ENCODE measurements around the gene ASB10.

The ASB10 gene

DNA sequence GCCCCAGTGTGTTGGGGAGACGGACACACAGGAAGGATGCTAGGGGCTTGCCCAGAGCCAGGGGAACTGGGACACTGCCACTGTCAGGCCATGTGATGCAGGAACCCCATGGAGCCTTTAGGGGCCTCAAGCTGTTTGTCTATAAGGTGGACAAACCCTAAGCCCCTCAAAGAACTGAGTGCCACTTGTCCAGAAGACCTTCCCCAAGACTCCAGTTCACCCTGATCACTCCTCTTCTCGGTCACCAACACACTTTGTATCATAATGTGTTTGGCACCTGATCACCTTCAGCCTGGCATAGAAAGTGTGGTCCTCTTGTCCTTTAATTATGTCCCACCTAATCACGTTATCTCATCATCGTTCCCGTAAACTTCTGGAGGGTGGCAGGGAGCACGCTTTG is 22.5 kb upstream of the ASB10 start:
- no peak for DNase-seq

DNA sequence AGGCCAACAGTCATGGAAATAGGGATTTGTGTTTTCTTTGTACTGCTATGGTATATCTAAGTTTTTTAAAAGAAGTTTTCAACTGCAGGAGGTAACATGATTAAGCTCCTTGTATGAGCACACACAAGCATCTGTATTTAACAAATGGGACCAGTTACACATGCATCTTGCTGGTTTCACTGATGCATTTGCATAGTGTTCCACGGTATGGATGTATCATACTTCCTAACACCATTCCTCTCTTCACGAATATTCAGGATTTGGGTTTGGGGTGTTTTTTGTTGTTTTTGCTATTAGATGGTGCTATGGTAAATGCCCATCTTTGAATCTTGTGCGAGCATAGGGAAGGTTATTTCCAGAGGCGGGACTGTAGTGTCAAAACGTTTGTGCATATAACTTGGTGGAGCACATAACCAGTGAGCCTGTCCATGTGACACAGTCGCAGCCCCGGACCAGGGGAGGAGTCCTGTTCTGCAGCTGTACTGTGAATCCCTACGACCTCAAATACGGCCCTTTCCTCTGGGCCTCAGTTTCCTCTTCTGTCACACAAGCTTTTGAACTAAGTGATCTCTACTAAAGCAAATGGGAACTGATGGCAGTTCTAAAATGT is 21.3 kb upstream of the ASB10 start:
- no peak for DNase-seq

- no peak for DNase-seq
Observed at GRCh38 chr7:151207804-151208203, 20.8 kb upstream of the ASB10 start.

- no peak for DNase-seq
Observed at GRCh38 chr7:151207315-151207714, 20.3 kb upstream of the ASB10 start.

- DNase-seq, result no peak
Observed at GRCh38 chr7:151206914-151207313, 19.9 kb upstream of the ASB10 start.

DNA sequence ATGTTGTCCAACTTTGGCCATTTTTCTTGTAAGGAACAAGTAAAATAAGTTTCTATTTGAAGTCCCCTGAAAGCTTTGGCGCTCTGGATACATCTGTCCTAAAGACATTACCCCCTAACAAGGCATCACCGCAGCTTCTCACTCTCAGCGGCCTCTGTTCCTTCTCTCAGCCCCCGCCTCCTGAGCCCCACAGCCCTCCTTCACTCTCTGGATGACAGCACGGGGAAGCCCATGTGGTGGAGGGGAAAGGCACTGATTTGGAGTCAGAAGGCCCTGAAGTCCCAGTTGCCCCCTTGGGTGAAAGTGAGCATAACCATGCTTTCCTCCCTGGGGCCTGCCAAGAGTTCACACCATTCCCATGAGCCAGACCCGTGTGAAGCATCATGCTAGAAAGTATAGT is 18.7 kb upstream of the ASB10 start:
- DNase-seq, result no peak

DNA sequence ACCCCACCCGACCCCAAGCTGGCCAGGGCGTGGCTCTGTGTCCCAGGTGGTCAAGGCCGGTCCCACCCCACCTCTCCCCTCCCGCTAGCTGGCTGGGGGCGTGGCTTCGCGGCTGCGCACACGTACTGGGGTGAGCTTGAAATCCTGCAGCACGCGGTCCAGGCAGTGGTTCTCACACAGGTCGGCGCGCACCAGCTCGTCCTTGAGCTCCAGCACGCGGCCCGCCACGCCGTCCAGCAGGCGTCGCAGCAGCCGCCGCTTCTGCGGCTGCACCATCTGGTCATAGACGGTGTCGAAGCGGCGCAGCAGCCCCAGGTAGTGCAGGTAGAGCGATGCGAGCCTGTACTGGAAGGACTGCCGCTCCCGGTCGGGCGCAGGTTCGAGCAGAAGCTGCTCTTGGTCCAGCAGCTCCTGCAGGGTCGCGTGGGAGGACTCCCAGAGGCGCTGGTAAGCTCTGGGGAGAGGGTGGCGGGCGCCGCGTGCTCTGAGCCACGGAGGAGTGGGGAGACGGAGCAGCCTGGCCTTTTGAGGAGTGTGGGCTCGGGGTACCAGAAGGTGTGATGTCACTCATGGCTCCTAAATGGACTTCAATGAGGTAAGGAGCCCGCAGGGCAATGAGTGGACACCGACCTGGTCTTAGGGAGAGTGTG is 17.5 kb upstream of the ASB10 start:
- DNase-seq, result no peak

DNA sequence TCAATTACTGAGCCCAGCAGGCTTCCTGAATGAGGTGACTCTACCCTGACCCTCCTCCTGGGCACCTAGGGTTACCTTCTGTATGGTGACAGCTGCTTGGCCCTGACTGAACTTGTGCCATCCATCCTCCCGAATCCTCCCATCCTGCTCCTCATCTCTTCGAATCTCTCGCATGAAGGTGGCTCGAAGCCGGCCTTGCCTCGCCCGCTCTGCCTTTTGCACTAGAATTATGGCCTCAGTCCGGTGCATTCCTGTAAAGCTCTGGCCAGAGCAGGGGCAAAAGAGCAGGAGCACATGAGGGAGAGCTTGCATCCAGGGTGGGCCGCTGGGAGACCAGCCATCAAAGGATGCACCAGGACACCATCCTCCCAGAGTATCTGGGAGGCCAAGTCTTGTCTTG is 15.8 kb upstream of the ASB10 start:
- no peak for DNase-seq

- no peak for DNase-seq
Observed at GRCh38 chr7:151201751-151202150, 14.7 kb upstream of the ASB10 start.

DNA sequence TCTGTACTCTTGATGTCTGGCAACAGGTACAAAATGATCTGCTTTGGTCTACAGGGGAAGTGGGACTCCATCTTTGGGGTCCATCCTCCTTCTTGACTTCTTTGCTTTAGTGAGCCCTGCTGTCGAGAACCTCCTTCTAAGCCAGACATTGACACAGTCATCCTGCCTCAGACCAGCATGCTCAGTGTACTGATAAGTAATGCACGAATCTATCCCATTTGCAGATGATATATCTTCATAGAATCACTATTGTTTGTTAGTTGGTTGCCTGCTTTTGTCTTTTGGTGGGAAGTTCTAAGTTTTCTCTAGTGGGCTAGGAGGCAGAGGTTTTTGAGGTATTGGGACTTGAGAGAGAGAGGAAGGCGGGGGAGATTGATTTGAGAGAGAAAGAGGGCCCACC is 14.3 kb upstream of the ASB10 start:
- no peak for DNase-seq

DNA sequence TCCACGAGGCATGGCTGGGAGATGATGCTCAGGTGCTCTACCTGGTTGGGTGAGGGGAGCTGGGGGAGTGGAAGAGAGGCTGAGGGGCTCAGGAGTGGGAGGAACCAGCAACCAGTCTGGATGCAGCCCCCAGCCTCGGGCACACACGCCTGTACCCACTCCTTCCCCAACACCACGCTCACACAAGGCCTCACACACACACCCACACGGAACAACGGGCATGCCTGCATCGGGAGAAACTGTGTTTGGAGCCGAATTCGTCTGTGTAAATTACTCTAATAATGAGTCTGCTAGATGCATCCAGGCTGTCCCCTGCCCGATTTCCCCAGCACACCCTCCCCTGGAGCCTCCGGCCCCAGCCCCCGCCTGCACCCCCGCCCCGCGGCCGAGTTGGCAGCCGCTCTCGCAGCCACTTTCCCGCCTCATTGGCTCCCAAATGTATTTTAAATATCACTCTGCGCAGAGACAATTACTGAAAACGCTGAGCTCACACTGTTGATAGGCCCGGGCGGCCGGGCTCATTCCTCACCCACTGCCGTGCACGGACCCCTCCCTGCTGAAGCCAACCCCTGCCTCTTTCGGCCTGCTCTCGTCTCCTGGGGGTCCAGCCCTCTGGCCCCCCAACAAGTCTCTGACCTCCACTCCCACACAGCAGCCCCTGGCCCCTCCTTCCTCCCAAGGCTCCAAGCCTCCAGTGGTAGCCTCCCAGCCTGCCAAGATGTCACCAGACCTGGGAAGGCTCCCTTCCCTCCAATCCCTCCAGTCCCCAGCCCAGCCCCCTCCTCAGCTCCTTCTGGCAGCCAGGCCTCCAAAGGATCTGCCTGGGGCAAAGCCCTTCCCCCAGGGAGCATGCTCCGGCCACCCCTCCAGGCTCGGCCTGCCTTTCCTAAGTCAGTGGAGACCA is 12.1 kb upstream of the ASB10 start:
- peak; percentile 58 for DNase-seq

DNA sequence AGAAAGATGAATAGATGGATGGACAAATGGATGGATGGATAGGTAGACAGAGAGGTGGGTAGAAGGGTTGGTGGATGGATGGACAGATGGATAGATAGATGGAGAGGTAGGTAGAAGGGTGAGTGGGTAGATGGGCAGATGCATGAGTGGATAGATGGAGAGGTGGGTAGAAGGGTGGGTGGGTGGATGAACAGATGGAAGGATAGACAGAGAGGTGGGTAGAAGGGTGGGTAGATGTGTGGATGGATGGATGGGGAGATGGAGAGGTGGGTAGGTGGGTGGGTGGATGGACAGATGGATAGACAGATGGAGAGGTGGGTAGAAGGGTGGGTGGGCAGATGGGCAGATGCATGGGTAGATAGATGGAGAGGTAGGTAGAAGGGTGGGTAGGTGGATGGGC is 10.9 kb upstream of the ASB10 start:
- no peak for DNase-seq

- DNase-seq, result no peak
Observed at GRCh38 chr7:151195616-151196450, 8.8 kb upstream of the ASB10 start.

DNA sequence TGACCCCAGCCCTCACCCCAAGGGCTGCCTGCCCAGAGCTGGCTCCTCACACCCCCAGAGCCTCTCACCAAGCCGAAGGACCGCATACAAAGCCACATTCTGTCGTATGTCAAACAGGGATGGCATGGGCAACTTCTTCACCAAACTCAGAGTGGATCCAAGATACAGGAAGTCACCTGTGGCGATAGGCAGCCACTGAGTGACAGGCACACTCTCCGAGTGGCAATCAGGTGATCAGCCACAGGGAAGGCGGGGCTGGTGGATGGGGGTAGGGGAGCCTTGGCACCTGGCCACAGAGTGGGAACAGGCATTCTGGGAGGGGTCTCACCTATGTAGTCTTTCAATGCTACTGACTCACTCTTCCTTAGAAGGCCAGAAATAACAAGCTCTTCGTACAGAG is 7.1 kb upstream of the ASB10 start:
- no peak for DNase-seq

DNA sequence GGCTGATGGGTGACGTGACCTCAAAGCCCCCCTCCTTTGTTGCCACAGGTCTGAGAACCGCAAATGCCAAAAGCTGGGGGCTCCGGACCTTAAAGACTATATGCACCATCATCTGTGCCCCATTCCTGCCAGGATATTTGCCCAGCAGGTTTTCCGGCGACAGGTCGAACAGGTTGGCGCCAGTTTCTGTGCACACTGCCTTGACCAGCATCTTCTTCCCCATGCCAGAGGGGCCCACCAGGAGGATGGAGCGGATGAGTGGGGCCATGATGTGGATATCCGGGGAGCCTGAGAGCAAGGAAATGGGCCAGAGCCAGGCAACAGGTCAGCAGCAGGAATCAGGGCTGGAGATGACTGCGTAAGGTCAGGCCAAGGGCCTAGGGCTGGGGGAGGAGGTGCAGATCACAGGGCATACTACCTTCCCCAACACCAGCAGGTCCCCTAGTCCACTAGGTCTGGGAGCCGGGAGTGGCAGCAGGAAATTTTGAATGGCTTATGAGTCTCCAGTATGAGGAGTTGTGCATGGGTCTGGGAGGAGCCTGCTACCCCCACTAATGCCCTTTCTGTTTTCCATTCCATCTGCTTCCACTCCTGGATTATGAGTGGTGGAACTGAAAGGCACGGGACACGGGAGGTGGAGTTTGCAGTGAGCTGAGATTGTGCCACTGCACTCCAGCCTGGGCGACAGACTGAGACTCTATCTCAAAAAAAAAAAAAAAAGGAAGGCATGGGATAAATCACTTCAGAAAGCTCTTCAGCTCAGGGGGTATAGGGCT is 6.3 kb upstream of the ASB10 start:
- DNase-seq, result no peak

DNA sequence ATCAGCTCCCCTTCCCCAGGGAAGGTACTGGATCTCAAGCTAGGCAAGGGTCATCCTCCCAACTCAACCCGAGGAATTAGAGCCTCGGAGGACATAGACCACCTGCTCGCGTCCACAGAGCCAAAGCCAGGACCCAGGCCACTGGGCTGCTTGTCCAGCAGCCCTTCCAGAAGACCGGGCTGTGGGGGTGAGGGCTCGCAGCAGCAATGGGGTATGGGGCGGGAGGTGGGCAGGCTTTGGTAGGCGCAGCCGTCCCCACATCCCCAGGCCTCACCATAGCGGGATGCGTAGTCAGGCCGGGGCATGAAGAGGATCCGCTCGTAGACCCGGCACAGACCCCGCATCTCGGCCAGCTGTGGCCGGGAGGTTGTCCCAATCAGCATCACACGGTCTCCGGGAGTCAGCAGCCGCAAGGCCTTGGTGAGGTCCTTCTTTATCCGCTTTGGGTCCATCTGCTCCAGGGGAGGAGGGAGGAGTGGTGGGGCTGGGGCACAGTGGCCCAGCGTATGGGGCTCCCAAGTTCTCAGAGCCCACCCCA is 5.0 kb upstream of the ASB10 start:
- no peak for DNase-seq

- DNase-seq, result no peak
Observed at GRCh38 chr7:151191544-151191943, 4.5 kb upstream of the ASB10 start.

- DNase-seq, result no peak
Observed at GRCh38 chr7:151189038-151189437, 2.0 kb upstream of the ASB10 start.

GRCh38 chr7:151188252-151188542 is 1.1 kb upstream of the ASB10 start:
- no peak for DNase-seq

- DNase-seq, result no peak
Observed at GRCh38 chr7:151187409-151188251, 580 bp upstream of the ASB10 start.

Data from NCI-H1436 (cell line).